HCT116 (cell line): ENCODE data around the gene EMX1. TPM values are rescaled to one million over a fixed set of nuclear protein-coding genes. Genes with fewer than 3 reads are reported as not detected.

ENCODE experiments used
- ATAC-seq: fragments of 200-7000 bp; cut with Tn5 transposase; 2 replicates; pipeline ENCODE4 v1.9.1; 2020; ENCODE audit warnings: mild to moderate bottlenecking, moderate library complexity
- BruUV-seq: library from RNA; stranded (reverse); fragments of 400-500 nt; replicated peaks from 2 replicates; lab custom pipeline; 2021; lab: Mats Ljungman, UMichigan
- CTCF ChIA-PET: fragments of 300-600 bp; sonication (Branson Sonifier 250); formaldehyde crosslinking; loops from one replicate; lab custom pipeline; 2021; ENCODE audit warnings: antibody characterized with exemption; lab: Charles Lee
- POLR2A ChIA-PET: fragments of 300-600, 350-600 bp; sonication (Branson Sonifier 250); formaldehyde crosslinking; loops from one replicate; lab custom pipeline; 2021; ENCODE audit warnings: antibody characterized with exemption; lab: Charles Lee
- RAD21 ChIA-PET, 2 experiments: fragments of 300-600 bp; sonication (Branson Sonifier 250); formaldehyde crosslinking; loops; one replicate each; lab custom pipeline; 2023; ENCODE audit warnings: low total read pairs in 2 of 2; ENCODE audit not compliant: uncharacterized antibody in 2 of 2, unreplicated experiment in 2 of 2, low non-redundant PET in 1 of 2; lab: Charles Lee
- DNase-seq: peaks from one replicate; pipeline ENCODE4 v3.0.0-alpha.2; 2010; ENCODE audit warnings: low read depth, low spot score
- H2AFZ ChIP-seq: fragments of 200-600 bp; shearing (Covaris generic), sonication (generic); 2 replicates; pipeline ENCODE4 v1.6.1; 2017; ENCODE audit warnings: low read depth, mixed run types, mixed read lengths, antibody characterized with exemption, low read length; ENCODE audit not compliant: poor library complexity, severe bottlenecking
- H3K27ac ChIP-seq: 2 replicates; pipeline ENCODE4 v1.5.1; 2012; ENCODE audit warnings: low read depth, low read length
- H3K27me3 ChIP-seq: fragments of 200-600 bp; sonication (generic); 2 replicates; pipeline ENCODE4 v1.6.1; 2016; ENCODE audit warnings: mixed run types, low read length, mixed read lengths; ENCODE audit not compliant: insufficient read depth
- H3K36me3 ChIP-seq, 2 experiments: fragments of 200-500 bp in 1 of 2; fragments of 200-600 bp in 1 of 2; sonication (Bioruptor generic) in 1 of 2; sonication (generic) in 1 of 2; 2 replicates each; pipeline versions ENCODE4 v1.5.1 to v1.6.1; 2014 to 2016; ENCODE audit warnings: low read length in 2 of 2, inconsistent platforms in 1 of 2, mixed read lengths in 1 of 2, mixed run types in 1 of 2; ENCODE audit not compliant: insufficient read depth in 2 of 2, control insufficient read depth in 1 of 2
- H3K4me1 ChIP-seq, 2 experiments: fragments of 200-600 bp in 1 of 2; sonication (generic) in 1 of 2; 2 replicates each; pipeline versions ENCODE4 v1.5.1 to v1.6.1; 2012 to 2017; ENCODE audit warnings: low read length in 2 of 2, inconsistent platforms in 1 of 2, mild to moderate bottlenecking in 1 of 2, mixed read lengths in 1 of 2, mixed run types in 1 of 2, moderate library complexity in 1 of 2; ENCODE audit not compliant: insufficient read depth in 2 of 2, control insufficient read depth in 1 of 2
- H3K4me2 ChIP-seq: fragments of 200-600 bp; sonication (generic); 2 replicates; pipeline ENCODE4 v1.6.1; 2017; ENCODE audit warnings: mixed run types, low read length, mixed read lengths
- H3K4me3 ChIP-seq, 2 experiments: fragments of 200-600 bp in 1 of 2; sonication (generic) in 1 of 2; replicated peaks in 1 of 2; 2 replicates each; pipeline ENCODE4 v1.5.1; 2011 to 2016; ENCODE audit warnings: low read length in 2 of 2, control low read depth in 1 of 2, low read depth in 1 of 2, mild to moderate bottlenecking in 1 of 2, mixed read lengths in 1 of 2, mixed run types in 1 of 2
- H3K79me2 ChIP-seq: fragments of 200-600 bp; sonication (generic); 2 replicates; pipeline ENCODE4 v1.6.1; 2017; ENCODE audit warnings: mild to moderate bottlenecking, mixed run types, low read length, moderate library complexity, mixed read lengths; ENCODE audit not compliant: insufficient read depth
- H3K9ac ChIP-seq: fragments of 200-600 bp; sonication (generic); 2 replicates; pipeline ENCODE4 v1.6.1; 2016; ENCODE audit warnings: low read length, mixed read lengths
- H3K9me2 ChIP-seq: fragments of 200-600 bp; sonication (generic), shearing (Covaris generic); 2 replicates; pipeline ENCODE4 v1.6.1; 2017; ENCODE audit warnings: mixed run types, mild to moderate bottlenecking, moderate library complexity; ENCODE audit not compliant: insufficient read depth
- H3K9me3 ChIP-seq, 2 experiments: fragments of 200-500 bp in 1 of 2; fragments of 200-600 bp in 1 of 2; sonication (Bioruptor generic) in 1 of 2; sonication (generic) in 1 of 2; 2 replicates each; pipeline ENCODE4 v1.6.1; 2014 to 2017; ENCODE audit warnings: low read length in 2 of 2, mixed read lengths in 2 of 2, inconsistent platforms in 1 of 2, low read depth in 1 of 2, mild to moderate bottlenecking in 1 of 2, mixed run types in 1 of 2, moderate library complexity in 1 of 2; ENCODE audit not compliant: control insufficient read depth in 1 of 2, insufficient read depth in 1 of 2
- H4K20me1 ChIP-seq: fragments of 200-600 bp; sonication (generic), shearing (Covaris generic); 2 replicates; pipeline ENCODE4 v1.6.1; 2017; ENCODE audit warnings: mixed run types, mild to moderate bottlenecking, moderate library complexity; ENCODE audit not compliant: insufficient read depth
- EGR1 ChIP-seq: IDR thresholded peaks from 2 replicates; pipeline ENCODE4 v1.6.1; 2012; ENCODE audit warnings: low read depth
- EZH2 ChIP-seq: fragments of 200-600 bp; sonication (generic); IDR thresholded peaks from 2 replicates; pipeline ENCODE4 v1.6.1; 2017; ENCODE audit warnings: antibody characterized with exemption, mixed run types
- intact Hi-C: fragments of 100-400 bp; cut with micrococcal nuclease; formaldehyde crosslinking; loops from 2 replicates; pipeline ENCODE4 v1.10.0; 2022
- total RNA-seq: library from RNA; stranded (reverse); gene quantifications from one replicate; pipeline ENCODE4 v1.2.1, GENCODE V29; 2021; ENCODE audit not compliant: unreplicated experiment

EMX1 gene
- total RNA-seq, 1 experiment from 2014 or later, result 3.1 TPM

GRCh38 chr2:72908741-72909140 is 8.6 kb upstream of the EMX1 start:
- no peaks in the 10 kb centered on the region for H4K20me1 ChIP-seq
- BruUV-seq, result no TSS peak
- H3K9ac ChIP-seq, result no peak overlapping the region
- H3K4me1 ChIP-seq, result peaks cover 0 to 3% of the 10 kb centered on the region in 2 experiments; a peak in 1 of 4 replicates
- no peak for TF ChIP-seq EGR1
- H3K9me2 ChIP-seq, result no peaks in the 10 kb centered on the region
- ChIA-PET POLR2A (no interaction called here), RAD21 (no interaction called here), CTCF (no interaction called here)
- H3K27ac ChIP-seq, result no peak overlapping the region
- DNase-seq, result no peak
- H3K36me3 ChIP-seq, result no peaks in the 10 kb centered on the region
- H2AFZ ChIP-seq, result no peak overlapping the region
- ATAC-seq, result no peak
- no peak overlapping the region for H3K4me2 ChIP-seq
- intact Hi-C loops, result loop anchor here (5.0 kb wide), 1 partner anchor 269 kb away; no protein-coding TSS in a partner anchor
- no peaks in the 10 kb centered on the region for H3K79me2 ChIP-seq
- H3K4me3 ChIP-seq, result no peak overlapping the region
- H3K9me3 ChIP-seq, result no peaks in the 10 kb centered on the region
- peaks cover 17% of the 10 kb centered on the region; the same call in 1 of the 2 replicates for H3K27me3 ChIP-seq

GRCh38 chr2:72911256-72911655 is 6.1 kb upstream of the EMX1 start:
- Histone ChIP-seq H3K27ac (no peak overlapping the region), H3K4me1 (peaks cover 6 to 13% of the 10 kb centered on the region in 2 experiments; a peak in 3 of 4 replicates), H3K36me3 (no peaks in the 10 kb centered on the region)
- CTCF ChIA-PET, result no interaction called here
- TF ChIP-seq EGR1 (no peak), EZH2 (no peak)
- TF ChIP-seq, all 23 proteins: peak for 0
- Histone ChIP-seq H2AFZ (no peak overlapping the region), H3K9me2 (no peaks in the 10 kb centered on the region), H3K9ac (no peak overlapping the region), H3K4me2 (no peak overlapping the region), H3K79me2 (no peaks in the 10 kb centered on the region), H4K20me1 (no peaks in the 10 kb centered on the region), H3K4me3 (no peak overlapping the region), H3K9me3 (no peaks in the 10 kb centered on the region), H3K27me3 (peaks cover 17% of the 10 kb centered on the region; the same call in 1 of the 2 replicates)
- ATAC-seq (no peak), DNase-seq (no peak)
- no TSS peak for BruUV-seq
- intact Hi-C loops, result no loop called here
- RAD21 ChIA-PET, result no interaction called here
- POLR2A ChIA-PET, result no interaction called here
